ENCODE measurements around the gene MPST.

MPST gene

DNA sequence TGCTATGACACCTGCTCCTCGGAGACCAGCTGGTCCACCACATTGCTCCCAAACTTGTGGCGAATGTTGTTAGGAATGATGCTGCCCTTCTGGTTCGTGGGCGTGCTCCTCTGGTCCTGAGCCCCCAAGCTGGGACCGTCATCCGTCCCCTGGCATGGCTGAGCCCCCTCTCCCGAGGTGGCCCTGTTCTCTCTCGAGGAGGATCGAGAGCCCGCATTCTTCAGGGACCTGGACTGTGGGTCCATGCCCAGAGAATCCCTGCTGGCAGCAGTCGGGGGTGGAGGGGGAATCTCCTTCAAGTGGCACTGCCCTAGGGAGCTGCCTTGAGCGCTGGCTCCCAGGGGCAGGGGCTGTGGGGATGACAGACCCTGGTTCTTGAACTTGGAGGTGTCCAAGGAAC, 17.7 kb upstream of the MPST start:
- DNase-seq (ENCODE audit: low read depth), result no peak
- TF ChIP-seq, protein P1, sequence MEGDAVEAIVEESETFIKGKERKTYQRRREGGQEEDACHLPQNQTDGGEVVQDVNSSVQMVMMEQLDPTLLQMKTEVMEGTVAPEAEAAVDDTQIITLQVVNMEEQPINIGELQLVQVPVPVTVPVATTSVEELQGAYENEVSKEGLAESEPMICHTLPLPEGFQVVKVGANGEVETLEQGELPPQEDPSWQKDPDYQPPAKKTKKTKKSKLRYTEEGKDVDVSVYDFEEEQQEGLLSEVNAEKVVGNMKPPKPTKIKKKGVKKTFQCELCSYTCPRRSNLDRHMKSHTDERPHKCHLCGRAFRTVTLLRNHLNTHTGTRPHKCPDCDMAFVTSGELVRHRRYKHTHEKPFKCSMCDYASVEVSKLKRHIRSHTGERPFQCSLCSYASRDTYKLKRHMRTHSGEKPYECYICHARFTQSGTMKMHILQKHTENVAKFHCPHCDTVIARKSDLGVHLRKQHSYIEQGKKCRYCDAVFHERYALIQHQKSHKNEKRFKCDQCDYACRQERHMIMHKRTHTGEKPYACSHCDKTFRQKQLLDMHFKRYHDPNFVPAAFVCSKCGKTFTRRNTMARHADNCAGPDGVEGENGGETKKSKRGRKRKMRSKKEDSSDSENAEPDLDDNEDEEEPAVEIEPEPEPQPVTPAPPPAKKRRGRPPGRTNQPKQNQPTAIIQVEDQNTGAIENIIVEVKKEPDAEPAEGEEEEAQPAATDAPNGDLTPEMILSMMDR (IDR thresholded peaks at IDR 0.05; ENCODE audit: control insufficient read depth, insufficient read depth, low read depth, low read length, missing control alignments), result no peak

DNA sequence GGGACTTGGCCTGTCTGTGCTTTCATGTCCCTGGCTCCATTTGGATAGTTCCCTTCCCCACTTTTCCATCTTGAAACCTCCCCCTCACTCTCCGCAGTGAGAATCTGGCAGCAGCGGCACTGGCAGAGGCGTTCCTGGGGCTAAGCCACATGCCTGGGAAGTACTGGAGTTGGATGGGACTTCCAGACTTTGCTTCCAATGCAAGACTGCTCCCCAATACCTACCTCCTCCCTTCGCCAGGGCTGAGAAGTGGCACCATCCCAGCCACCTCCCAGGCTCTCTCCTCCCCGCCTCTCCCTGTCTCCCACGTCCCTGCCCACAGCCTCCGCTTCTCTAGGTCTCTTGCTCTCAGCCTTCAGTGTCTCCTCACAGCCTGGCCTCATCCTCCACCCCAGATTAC, 16.9 kb upstream of the MPST start:
- DNase-seq (ENCODE audit: low read depth), result no peak
- TF ChIP-seq, protein P1 (IDR thresholded peaks at IDR 0.05; ENCODE audit: control insufficient read depth, insufficient read depth, low read depth, low read length, missing control alignments), result no peak
- no peak overlapping the region for H3K4me3 ChIP-seq (ENCODE audit: control insufficient read depth, low read depth, low read length)

More for the DNA sequence above, 17.7 kb upstream of the MPST start:
- no peak overlapping the region for H3K4me3 ChIP-seq (ENCODE audit: control insufficient read depth, low read depth, low read length)

DNA sequence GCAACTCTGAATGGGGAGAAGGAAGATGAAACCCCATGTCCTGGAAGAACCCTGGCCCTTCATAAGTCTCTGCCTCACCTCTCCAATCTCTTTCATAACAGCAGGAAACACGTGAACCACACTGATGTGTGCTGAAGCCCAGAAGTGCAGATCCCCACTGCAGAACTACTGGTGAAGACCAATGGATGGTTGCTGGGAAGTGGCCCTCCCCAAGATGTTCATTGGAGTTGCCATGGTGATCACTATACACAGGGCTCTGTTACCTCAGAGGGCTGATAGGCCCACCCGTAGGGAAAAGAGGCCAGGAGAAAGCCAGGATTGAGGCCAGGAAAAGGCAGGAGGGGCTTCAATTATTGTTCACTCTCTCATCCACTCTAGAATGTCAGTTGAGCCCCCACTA, 11.9 kb upstream of the MPST start:
- DNase-seq (ENCODE audit: low read depth), result no peak
- no peak overlapping the region for H3K4me3 ChIP-seq (ENCODE audit: control insufficient read depth, low read depth, low read length)
- TF ChIP-seq, protein P1 (IDR thresholded peaks at IDR 0.05; ENCODE audit: control insufficient read depth, insufficient read depth, low read depth, low read length, missing control alignments), result no peak

DNA sequence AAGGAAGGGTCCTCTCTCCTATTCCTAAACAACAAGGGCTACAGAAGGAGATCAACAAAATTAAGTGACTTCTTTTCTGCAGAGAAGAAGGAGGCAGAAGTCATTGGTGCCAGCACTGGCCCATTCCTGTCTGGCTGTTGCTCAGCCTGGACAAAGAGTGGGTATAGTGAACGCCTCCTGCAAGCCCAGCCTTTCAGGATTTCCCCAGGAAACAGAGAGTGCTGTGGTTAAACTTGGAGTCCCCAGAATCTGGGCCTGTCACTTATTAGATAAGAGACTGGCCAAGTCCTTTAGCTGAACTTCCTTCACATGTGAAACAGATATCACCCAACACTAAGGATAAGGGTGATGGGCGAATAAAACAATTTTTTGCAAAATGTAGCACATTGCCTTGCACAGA, 11.2 kb upstream of the MPST start:
- TF ChIP-seq, protein P1 (IDR thresholded peaks at IDR 0.05; ENCODE audit: control insufficient read depth, insufficient read depth, low read depth, low read length, missing control alignments), result no peak
- DNase-seq (ENCODE audit: low read depth), result no peak
- H3K4me3 ChIP-seq (ENCODE audit: control insufficient read depth, low read depth, low read length), result no peak overlapping the region

DNA sequence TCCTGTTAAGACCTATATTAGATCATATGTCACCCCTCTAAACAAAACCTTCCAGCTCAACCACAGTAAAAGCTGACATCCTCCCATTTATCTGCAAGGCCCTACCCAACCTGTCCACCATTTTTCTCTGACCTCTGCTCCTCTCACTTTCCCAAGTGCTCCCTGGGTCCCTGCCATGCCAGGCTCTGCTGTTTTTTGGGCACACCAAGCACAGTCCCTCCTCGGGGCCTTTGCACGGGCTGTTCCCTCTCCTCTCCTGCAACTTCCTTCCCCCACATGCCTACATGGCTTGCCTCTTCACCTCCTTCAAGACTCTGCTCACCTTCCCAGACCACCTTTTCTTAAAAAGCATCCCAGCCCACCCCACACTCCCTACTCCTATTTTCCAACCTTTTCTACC, 10.1 kb upstream of the MPST start:
- no peak overlapping the region for H3K4me3 ChIP-seq (ENCODE audit: control insufficient read depth, low read depth, low read length)
- no peak for DNase-seq (ENCODE audit: low read depth)
- TF ChIP-seq, protein P1 (IDR thresholded peaks at IDR 0.05; ENCODE audit: control insufficient read depth, insufficient read depth, low read depth, low read length, missing control alignments), result no peak

DNA sequence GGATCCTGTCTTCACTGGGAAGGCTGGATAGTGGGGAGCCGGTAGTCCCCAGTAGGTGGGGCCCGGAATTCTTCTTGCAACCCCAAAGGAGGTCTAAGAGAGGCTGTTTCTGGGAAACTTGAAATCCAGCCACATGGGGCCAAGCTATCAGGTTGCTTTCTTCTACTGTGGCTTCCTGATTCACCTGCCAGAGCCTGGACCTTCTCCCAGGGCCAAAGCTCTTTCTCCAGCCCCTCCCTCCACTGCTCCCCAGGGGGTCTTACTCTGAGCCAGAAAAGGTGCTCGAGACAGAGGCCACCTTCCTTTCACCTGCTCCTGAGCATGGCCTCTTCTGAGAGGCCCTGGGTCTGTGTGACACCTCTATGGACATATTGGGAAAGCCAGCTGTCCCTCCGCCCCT, 9.4 kb upstream of the MPST start:
- TF ChIP-seq, protein P1 (IDR thresholded peaks at IDR 0.05; ENCODE audit: control insufficient read depth, insufficient read depth, low read depth, low read length, missing control alignments), result no peak
- no peak overlapping the region for H3K4me3 ChIP-seq (ENCODE audit: control insufficient read depth, low read depth, low read length)
- DNase-seq (ENCODE audit: low read depth), result no peak

DNA sequence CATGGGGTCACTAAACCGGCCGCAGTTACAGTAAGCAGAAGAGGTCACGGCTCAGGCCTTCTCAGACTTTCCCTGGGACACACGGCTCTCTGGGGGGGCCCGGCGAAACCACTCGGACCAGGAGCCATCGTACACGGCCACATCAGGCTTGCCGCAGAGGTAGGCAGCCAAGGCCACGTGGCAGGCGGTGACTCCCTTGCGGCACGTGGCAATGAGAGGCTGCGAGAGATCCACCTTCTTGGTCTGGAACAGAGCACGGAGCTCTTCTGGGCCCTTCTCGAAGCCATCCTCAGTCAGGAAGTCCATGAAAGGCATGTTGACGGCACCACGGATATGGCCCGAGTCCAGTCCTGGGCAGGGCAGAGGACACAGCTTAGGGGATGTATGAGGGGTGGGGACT, 8.6 kb upstream of the MPST start:
- no peak for DNase-seq (ENCODE audit: low read depth)
- TF ChIP-seq, protein P1 (IDR thresholded peaks at IDR 0.05; ENCODE audit: control insufficient read depth, insufficient read depth, low read depth, low read length, missing control alignments), result no peak
- no peak overlapping the region for H3K4me3 ChIP-seq (ENCODE audit: control insufficient read depth, low read depth, low read length)

Measured in AG09309 (cell line).